Ecto neural progenitor cell (in vitro differentiated cells): ENCODE measurements around the gene ZNF791.
"Not testable (repeated sequence)": the region's sequence is repeated elsewhere in the genome, so short reads cannot be mapped to it uniquely, and the experiment has no call there.

Source experiments
- DNase-seq: peaks from one replicate; pipeline ENCODE4 v3.0.0-alpha.2; 2018; ENCODE audit warnings: low spot score

Gene ZNF791

DNA sequence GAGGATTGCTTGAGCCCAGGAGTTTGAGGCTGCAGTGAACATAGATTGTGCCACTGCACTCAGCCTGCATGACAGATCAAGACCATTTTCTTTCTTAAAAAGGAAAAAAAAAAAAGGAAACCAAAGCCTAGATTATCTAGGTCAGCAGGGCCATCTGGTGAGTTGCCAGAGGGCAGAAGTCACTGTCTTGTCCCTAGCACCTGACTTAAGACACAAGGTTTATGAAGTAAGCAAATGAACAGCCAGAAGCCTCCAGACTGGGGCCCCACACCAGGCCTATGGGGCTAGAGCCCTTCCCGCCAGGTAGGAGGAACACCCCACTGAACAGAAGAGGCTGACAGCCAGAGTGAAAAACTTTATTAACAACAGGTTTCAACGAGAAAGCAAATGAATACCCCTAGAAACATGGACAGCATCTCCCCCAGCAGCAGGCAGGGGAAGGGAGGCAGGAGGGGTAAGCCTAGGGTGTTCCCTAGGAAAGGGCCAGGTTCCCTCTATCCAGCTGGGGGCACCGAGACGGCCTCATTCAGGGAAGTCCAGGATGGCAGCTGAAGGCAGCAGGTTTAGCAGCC, 57.1 kb downstream of the ZNF791 start:
- no peak for DNase-seq

- DNase-seq = peak; percentile 42
Measured at GRCh38 chr19:12668346-12668745, 57.6 kb downstream of the ZNF791 start.

GRCh38 chr19:12668932-12669269, 58.2 kb downstream of the ZNF791 start:
- no peak for DNase-seq

DNA sequence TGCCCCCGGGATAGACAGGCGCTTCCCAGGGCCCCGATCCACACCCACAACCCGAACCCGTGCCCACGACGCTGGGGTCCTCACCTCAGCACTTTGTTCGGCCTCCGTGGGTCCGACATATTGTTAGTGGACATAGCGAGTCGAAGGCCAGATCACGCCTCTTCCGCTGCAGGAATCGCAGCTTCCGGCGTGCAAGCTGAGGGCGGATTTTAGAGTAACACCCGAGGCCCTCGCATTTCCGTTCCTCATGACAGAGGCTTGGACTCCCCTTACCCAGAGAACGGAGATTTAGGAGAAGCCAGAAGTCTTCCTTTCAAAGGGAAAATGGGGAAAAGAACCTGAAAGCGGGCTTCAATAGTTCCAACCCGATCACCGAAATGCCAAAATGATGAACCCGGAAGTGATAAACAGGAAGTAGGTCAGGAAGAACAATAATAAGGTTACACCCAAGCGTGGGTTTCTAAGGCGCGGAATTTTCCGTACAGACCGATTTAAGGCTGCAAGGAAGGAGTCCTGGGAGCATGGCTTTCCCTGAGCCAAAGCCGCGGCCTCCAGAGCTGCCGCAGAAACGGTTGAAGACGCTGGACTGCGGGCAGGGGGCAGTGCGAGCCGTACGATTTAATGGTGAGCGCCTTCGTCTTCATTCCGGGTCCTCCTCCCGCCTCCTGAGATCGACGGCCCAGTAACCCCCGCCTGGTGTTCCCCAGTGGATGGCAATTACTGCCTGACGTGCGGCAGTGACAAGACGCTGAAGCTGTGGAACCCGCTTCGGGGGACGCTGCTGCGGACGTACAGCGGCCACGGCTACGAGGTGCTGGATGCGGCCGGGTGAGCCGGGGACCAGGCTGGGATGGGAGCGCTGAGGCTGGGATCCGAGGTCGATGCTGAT, 58.8 kb downstream of the ZNF791 start:
- DNase-seq = peak; percentile 82

DNA sequence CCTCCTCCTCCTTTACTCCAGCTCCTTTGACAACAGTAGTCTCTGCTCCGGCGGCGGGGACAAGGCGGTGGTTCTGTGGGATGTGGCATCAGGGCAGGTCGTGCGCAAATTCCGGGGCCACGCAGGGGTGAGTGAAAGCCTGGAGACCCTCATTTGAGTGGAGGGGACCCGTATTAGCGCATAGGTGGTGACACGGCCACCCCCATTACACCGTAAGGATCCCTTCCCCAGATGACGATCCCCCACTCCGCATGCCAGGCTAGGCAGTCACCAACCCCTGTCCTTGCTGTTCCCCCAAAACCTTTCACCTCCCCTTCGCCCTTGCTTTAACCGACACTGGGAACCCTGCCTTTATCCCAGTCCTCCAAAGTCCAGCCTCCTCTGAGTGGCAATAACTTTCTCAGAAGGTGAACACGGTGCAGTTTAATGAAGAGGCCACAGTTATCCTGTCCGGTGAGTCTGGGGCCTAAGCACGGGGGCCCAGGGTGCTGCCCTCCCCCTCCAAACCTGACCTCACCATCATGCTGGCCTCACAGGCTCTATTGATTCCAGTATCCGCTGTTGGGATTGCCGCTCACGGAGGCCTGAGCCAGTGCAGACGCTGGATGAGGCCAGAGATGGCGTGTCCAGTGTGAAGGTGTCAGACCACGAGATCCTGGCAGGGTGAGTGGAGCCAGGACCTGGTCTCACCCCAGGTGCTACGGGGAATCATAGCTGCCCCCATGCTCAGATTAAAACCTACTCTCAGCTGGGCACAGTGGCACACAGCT, 59.6 kb downstream of the ZNF791 start:
- no peak for DNase-seq

GRCh38 chr19:12672744-12673143, 62.0 kb downstream of the ZNF791 start:
- DNase-seq = peak; percentile 44

DNA sequence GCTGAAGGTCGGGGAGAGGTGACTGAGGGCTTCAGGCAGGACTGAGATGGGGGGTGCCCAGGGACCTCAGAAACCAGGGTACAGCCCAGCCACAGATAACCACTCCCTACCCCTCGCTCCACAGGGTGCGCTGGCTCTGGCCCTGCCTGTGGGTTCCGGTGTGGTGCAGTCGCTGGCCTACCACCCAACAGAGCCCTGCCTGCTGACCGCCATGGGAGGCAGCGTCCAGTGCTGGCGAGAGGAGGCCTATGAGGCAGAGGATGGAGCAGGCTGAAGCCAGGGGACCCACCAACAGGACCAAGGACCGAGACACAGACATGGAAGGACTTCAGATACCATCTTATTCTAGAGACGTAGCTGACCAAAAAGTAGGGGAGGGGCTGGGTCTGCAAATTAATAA, 64.7 kb downstream of the ZNF791 start:
- no peak for DNase-seq

- no peak for DNase-seq
Measured at GRCh38 chr19:12675940-12676339, 65.2 kb downstream of the ZNF791 start.

DNA sequence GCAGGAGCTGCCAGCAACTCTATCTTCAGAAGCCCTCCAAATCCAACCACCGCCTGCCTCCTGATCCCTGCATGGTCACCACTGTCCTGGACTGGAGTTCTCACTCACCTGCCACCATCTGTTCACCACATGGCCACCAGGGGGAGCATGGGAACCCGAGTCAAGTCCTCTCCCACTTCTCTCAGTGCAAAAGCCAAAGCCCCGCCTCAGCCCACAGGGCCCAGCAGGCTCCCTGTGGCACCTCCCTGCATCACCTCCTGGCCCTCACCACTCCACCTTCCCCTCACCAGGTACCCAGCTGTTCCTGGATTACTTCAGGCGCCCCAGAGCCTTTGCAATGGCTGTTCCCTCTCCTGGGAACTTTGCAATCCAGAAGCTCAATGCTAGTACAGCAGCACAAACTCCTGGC, 65.7 kb downstream of the ZNF791 start:
- DNase-seq = peak; percentile 91

GRCh38 chr19:12676928-12677327, 66.2 kb downstream of the ZNF791 start:
- DNase-seq = no peak

DNA sequence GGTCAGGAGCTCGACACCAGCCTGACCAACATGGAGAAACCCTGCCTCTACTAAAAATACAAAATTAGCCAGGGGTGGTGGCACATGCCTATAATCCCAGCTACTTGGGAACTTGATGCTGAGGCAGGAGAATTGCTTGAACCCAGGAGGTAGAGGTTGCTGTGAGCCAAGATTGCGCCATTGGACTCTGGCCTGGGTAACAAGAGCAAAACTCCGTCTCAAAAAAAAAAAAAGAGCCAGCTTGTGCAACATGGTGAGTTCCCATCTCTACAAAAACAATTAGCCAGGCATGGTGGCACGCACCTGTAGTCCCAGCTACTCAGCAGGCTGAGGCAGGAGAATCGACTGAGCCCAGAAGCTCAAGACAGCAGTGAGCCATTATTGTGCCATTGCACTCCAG, 67.3 kb downstream of the ZNF791 start:
- not testable (repeated sequence) for DNase-seq

GRCh38 chr19:12680034-12680433, 69.3 kb downstream of the ZNF791 start:
- no peak for DNase-seq

GRCh38 chr19:12681074-12681987, 70.6 kb downstream of the ZNF791 start, which contains the start of gene DHPS:
TSS of gene DHPS (minus strand) at chr19:12681880. CDS start at chr19:12681766, 114 bp downstream.
- DNase-seq = peak; percentile 92
